ENCODE results near the gene OR6N2.

- TF ChIP-seq TAF1 (IDR thresholded peaks at IDR 0.05; ENCODE audit: borderline replicate concordance, low read depth, low read length) (no peak), POLR2AphosphoS5 (IDR thresholded peaks at IDR 0.05; ENCODE audit: low read depth, low read length) (no peak)
These were observed 31.3 kb upstream of the OR6N2 start for GRCh38 chr1:158812336-158812735.
